GM12872 (cell line): Measurements from ENCODE around the gene SAMD11.

Experiments
- CTCF ChIP-seq: IDR thresholded peaks from 3 replicates; pipeline ENCODE4 v1.5.1; 2011; ENCODE audit warnings: low read depth, mild to moderate bottlenecking, low read length, moderate library complexity; ENCODE audit not compliant: insufficient read depth

The SAMD11 gene

GRCh38 chr1:970973-971730 is 47.4 kb downstream of the SAMD11 start:
- TF ChIP-seq CTCF = no peak

DNA sequence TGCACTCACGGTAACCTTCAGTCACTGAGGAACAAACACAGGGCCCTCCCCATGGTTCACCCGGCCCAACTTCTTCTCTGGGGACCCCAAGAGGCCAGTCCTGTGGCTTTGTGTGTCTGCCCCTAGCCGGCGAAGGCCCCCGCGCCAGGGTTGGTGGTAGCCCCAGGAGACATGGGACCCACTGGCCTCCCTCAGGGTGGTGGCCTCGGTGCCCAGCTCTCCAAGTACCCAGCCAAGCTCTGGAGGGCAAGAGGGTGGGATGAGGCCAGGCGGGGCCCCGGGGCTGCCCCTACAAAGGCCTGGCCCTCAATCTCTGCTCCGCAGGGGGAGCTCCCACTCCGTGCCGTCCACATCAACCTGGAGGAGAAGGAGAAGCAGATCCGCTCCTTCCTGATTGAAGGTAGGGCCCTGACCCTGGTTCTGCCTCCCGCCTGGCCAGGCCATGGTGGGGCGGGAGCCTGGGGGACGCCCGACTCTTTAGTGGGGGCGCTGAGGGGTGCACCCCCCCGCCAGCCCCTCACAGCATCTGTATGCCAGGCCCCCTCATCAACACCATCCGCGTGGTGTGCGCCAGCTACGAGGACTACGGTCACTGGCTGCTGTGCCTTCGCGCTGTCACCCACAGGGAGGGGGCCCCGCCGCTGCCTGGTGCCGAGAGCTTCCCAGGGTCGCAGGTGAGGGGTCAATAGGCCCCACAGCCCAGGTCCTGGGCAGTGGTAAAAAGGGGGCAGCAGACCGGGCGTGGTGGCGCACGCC is 48.2 kb downstream of the SAMD11 start:
- no peak for TF ChIP-seq CTCF

- TF ChIP-seq CTCF = no peak
Measured at GRCh38 chr1:972726-973458, 49.2 kb downstream of the SAMD11 start.

DNA sequence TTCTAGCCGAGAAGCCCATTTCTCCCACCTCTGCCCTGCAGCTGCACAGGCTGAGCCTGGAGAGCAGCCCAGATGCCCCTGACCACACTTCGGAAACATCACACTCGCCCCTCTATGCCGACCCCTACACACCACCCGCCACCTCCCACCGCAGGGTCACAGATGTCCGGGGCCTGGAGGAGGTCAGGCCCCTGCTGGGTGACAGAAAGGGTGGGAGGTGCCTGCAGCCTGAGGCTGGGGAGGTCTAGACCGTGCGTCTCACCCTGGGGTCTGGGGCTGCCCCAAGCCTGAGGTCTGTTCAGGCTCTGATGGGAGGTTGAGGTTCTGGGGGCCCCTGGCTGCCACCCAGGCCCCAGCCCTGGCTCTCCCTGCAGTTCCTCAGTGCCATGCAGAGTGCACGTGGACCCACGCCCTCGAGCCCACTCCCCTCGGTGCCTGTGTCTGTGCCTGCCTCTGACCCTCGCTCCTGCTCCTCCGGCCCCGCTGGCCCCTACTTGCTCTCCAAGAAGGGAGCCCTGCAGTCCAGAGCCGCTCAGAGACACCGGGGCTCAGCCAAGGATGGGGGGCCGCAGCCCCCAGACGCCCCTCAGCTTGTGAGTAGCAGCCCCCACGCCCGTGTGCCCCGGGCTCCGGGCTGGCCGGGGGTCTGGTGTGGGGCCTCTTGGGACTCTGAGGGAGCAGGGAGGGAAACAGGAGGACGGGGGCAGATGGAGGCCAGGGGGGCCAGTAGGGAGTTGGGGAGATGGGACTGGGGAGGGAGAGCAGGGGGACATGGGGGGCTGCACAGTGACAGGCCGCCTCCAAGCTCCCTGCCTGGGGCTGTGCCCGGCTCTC is 50.0 kb downstream of the SAMD11 start:
- TF ChIP-seq CTCF = no peak

- TF ChIP-seq CTCF = no peak
Measured at GRCh38 chr1:974293-974640, 50.5 kb downstream of the SAMD11 start.

- TF ChIP-seq CTCF = no peak
Measured at GRCh38 chr1:974687-975328, 51.1 kb downstream of the SAMD11 start.
